Fibroblast of skin of right quadriceps (primary cell): ENCODE results near the gene SYF2.
"Not testable (repeated sequence)": the region's sequence is repeated elsewhere in the genome, so short reads cannot be mapped to it uniquely, and the experiment has no call there.

Experiments
- DNase-seq: peaks from one replicate; pipeline ENCODE4 v3.0.0-alpha.2; 2013

SYF2 gene

GRCh38 chr1:25204797-25205480, 27.4 kb downstream of the SYF2 start:
- DNase-seq, result peak; percentile 82

- no peak for DNase-seq
Observed at GRCh38 chr1:25201006-25201405, 31.3 kb downstream of the SYF2 start.

- no peak for DNase-seq
Observed at GRCh38 chr1:25199819-25200620, 32.3 kb downstream of the SYF2 start.

GRCh38 chr1:25198663-25199252, 33.5 kb downstream of the SYF2 start:
- DNase-seq, result peak; percentile 49

- no peak for DNase-seq
Observed at GRCh38 chr1:25197982-25198662, 34.2 kb downstream of the SYF2 start.

GRCh38 chr1:25197235-25197975, 34.9 kb downstream of the SYF2 start:
- DNase-seq, result no peak

GRCh38 chr1:25196830-25197229, 35.5 kb downstream of the SYF2 start:
- no peak for DNase-seq

GRCh38 chr1:25195835-25196234, 36.5 kb downstream of the SYF2 start:
- DNase-seq, result no peak

GRCh38 chr1:25194572-25195020, 37.7 kb downstream of the SYF2 start:
- DNase-seq, result no peak

- DNase-seq, result no peak
Observed at GRCh38 chr1:25194054-25194453, 38.2 kb downstream of the SYF2 start.

GRCh38 chr1:25193229-25193628, 39.1 kb downstream of the SYF2 start:
- no peak for DNase-seq

GRCh38 chr1:25192154-25192553, 40.1 kb downstream of the SYF2 start:
- no peak for DNase-seq

- no peak for DNase-seq
Observed at GRCh38 chr1:25190260-25190659, 42.0 kb downstream of the SYF2 start.

GRCh38 chr1:25187904-25188303, 44.4 kb downstream of the SYF2 start:
- DNase-seq, result not testable (repeated sequence)

- no peak for DNase-seq
Observed at GRCh38 chr1:25187077-25187476, 45.2 kb downstream of the SYF2 start.

- DNase-seq, result no peak
Observed at GRCh38 chr1:25186161-25187007, 45.9 kb downstream of the SYF2 start.

GRCh38 chr1:25185409-25186160, 46.7 kb downstream of the SYF2 start:
- no peak for DNase-seq

GRCh38 chr1:25184001-25184762, 48.1 kb downstream of the SYF2 start:
- DNase-seq, result no peak

GRCh38 chr1:25183126-25183980, 48.9 kb downstream of the SYF2 start:
- no peak for DNase-seq
